AG08396 (cell line): ENCODE measurements around the gene PITPNC1.
"Not testable (repeated sequence)": the region's sequence is repeated elsewhere in the genome, so short reads cannot be mapped to it uniquely, and the experiment has no call there.

ENCODE experiments used
- DNase-seq: peaks from one replicate; pipeline ENCODE4 v3.0.0; 2012; ENCODE audit warnings: low spot score, mixed read lengths

The PITPNC1 gene

DNA sequence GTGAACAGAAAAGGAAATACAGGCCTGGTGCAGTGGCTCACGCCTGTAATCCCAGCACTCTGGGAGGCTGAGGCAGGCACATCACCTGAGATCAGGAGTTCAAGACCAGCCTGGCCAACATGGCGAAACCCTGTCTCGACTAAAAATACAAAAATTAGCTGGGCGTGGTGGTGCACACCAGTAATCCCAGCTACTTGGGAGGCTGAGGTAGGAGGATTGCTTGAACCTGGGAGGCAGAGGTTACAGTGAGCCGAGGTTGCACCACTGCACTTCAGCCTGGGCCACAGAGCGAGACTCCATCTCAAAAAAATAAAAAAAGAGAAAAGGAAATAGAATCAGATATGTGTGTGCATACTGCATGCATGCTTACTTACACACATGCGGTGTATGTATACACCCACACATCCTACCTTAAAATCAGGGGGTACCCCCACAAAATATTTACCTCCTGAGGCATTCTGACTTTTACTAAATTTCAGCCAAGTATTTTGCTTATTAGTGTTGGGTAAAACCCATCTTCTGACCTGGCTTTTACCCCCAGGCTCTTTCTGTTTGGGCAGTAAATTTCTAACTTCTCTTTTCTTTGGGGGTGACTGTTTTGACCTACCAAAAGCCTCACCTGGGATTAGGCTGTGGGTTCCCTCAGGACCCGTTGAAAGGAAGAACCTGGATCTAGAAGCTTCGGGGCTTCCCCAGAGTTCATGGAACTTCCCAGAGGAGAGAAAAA, 201.8 kb downstream of the PITPNC1 start:
- DNase-seq = not testable (repeated sequence)

- DNase-seq = no peak
Measured at GRCh38 chr17:67582673-67583081, 205.6 kb downstream of the PITPNC1 start.

DNA sequence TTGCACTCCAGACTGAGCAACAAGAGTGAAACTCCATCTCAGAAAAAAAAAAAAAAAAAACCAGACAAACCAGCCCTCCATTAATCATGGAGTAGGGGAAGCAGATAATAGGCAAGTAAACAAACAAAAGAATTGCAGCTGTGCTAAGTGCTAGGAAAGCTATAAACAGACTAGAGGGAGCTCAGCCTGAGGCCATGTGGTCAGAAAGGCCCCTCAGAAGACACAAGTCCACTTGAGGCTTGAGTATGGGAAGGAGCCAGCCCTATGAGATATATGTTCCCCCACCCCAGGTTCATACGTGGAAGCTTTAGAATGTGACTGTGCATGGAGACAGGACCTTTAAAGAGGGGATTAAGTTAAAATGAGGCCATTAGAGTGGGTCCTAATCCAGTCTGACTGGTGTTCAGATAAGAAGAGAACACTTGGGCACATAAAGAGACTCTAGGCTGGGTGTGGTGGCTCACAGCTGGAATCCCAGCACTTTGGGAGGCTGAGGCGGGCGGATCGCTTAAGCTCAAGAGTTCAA, 208.1 kb downstream of the PITPNC1 start:
- DNase-seq = no peak

DNA sequence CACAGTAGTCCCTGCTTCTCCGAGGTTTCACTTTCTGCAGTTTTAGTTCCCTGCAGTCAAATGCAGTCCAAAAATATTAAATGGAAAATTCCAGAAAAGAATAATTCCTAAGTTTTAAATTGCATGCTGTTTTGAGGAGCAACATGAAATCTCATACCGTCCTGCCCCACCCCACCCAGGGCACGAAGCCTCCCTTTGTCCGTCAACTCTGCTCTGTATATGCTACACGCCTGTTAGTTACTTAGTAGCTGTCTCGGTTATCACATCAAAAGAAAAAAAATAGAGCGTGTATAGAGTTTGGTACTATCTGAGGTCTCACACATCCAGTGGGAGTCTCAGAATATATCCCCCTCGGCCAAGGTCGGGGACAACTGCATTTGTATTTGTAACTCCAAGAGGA, 211.2 kb downstream of the PITPNC1 start:
- DNase-seq = no peak

DNA sequence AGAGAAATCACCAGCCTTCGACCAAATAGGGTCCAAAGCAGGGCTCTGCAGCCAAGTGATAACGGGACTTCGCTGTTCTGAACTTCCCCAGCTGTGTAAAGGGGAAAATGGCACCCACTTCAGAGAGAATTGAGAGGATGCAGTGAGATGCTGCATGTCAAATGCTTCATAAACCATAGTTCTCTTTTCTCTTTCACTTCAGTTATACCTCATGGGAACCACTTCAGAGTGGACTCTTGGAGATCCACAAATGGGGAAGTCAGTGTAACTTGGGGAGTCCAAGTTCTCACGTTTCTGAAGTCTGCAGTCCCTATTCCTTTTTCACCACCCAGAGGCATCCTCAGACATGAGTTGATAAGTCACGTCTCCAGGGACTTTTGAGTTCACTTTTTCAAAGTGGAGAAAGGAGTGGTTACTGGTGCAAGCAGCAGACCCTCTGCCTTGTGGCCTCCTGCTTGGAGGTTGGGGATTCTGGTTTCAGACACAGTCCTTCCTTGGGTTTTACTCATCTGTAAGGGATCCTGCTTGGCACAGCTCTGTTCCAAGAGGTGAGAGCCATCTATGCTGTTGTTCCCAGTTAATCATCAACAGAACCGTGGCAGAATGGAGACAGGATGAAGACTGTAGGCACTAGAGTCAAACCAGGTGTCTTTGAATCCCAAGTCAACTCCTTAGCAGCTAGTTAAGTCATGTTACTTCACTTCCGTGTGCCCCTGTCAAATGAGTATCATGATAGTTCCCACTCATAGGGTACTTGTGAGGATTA, 217.2 kb downstream of the PITPNC1 start:
- no peak for DNase-seq

GRCh38 chr17:67600408-67600807, 223.3 kb downstream of the PITPNC1 start:
- no peak for DNase-seq

DNA sequence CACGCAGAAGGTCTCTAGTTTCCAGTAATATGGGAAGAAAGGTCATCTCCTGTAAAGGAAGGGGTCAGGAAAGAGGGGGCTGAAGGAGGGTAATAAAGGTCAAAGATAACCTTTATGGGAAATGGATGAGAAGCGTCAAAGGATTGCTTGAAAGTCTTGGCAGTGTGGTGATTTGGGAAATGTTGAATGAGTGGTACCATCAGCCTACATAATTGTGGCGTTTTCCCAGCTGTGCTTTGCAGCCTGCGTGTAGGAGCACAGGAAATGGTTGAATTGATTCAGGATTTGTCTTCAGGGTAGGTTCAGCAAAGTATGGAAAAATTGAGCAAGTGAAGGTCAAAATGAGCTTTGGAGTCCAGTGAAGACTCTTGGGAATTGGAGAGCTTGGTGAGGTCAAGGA, 224.8 kb downstream of the PITPNC1 start:
- DNase-seq = no peak

DNA sequence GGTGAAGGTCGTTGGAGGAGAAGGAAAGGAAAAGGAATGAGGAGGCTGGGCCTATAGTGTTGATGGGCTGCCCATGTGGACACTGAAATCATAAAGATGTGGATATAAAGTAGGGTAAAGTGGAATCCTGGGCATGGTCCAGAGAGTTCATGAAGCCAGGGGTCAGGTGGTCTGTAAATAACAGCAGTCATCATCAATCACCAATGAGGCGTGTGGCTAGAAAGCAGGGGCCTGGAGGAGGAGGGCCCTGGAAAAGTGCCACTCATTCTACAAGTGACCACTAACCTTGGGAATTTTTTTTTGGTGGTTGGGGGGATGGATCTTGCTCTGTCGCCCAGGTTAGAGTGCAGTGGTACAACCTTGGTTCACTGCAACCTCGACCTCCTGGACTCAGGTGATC, 225.4 kb downstream of the PITPNC1 start:
- DNase-seq = no peak

DNA sequence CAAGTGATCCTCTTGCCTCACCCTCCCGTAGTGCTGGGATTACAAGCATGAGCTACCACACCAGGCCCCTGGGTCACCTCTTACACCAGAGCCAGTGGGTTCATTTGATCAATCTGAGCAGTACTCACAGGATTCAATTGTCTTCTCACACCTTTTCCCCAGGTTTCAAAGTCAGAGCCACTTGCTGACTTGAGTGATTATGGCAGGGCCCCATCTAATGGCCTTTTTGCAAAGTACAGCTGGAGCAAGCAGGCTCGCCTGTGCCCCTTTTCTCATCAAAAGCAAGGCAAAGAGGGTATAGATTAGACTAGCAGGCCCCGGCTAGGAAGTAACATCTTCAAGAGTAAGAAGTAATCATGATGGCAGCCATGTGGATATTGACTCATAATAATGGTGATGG, 225.9 kb downstream of the PITPNC1 start:
- peak; percentile 44 for DNase-seq

- DNase-seq = no peak
Measured at GRCh38 chr17:67605256-67605912, 228.3 kb downstream of the PITPNC1 start.

DNA sequence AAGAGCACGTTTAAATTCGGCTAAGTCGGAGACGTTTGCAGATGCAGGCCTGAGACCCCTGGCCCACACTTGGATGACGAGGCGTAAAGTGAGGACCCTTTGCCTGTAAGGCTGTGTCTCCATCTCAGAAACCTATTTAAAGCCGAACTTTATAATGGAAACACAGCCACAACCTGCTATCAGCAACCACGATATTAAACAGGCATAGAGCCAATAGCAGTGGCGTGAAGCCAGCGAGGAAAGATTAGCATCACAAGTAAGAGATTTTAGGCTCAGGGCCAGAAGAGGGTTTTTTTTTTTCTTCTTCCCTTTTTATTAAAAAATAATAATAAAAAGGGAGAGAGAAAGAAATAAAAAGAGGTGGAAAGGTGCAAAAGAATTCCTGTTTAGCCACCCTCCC, 229.4 kb downstream of the PITPNC1 start:
- no peak for DNase-seq

DNA sequence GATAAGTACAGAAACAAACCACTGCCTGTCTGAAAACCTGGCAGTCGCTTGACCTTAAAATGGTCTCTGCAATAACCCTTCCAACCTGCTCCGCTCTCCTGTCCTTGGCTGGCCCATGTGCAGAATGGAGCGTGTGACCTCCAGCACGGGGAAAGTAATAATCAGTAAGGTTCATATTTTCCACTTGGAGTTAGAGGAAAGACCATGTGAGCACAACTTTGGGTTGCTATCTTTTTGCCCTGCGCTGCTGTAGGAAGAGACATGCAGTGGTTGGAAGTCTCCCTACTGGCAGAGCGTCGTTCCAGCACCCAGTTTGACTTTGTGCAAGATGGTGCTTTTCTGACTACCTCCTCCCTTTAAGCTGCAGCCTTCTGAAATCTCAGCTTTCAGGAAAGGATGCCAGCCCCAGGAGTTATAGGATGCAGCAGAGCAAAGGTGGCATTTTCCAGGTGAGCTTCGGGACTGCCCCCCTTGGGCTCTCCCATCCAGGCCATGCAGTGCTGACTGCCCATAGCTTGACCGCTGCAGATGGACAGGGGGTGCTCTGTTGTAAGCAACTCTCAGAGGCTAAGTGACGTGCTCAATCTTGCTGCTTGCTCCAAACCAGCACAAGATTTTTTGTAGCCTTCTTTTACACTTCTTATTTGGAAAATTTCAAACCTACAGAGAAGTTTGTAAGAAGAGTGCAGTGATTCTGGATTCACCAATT, 230.0 kb downstream of the PITPNC1 start:
- no peak for DNase-seq

DNA sequence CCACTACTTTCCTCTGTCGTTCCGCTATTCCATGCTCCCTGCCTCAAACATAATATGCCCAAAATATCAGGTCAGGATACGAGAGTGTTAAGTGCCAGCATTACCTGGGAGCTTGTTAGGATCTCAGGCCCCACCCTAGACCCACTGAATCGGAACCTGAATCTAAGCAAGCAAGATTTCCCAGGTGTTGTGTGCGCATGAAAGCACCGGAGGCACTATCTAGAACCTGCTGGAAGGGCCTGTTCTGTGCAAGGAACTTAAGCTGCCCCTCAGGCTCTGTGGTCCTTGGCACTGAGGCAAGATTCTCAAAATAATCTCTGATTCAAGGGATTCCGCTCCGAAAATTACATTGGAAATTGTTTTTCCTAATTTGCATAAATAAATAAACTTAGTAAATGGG, 233.0 kb downstream of the PITPNC1 start:
- DNase-seq = no peak

- DNase-seq = no peak
Measured at GRCh38 chr17:67613961-67614360, 236.9 kb downstream of the PITPNC1 start.

DNA sequence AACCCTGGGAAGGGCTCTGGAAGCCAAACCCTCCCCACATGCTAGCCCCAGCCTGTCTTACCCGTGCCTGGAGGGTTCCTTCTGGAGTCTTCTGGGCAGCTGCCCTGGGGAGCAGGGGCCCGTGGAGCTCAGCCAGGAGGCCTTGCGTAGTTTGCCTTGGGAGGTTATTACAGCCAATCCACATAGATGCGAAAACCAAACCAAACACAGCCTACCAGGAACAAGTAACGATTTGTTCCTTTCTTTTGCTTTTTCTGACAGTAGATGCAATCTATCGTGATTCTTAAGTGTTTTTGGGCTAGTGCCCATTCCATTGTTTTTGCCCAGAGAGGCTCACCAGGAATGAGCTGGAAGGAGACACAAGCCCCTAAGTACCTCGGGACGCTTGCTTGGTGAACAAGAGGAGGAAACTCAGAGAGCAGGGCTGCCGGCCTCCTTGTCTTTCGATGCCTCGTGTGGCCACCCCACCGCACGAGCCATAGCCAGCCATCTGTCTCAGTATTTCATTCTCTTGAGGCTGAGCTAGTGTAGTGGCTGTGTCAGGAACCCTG, 238.0 kb downstream of the PITPNC1 start:
- no peak for DNase-seq

DNA sequence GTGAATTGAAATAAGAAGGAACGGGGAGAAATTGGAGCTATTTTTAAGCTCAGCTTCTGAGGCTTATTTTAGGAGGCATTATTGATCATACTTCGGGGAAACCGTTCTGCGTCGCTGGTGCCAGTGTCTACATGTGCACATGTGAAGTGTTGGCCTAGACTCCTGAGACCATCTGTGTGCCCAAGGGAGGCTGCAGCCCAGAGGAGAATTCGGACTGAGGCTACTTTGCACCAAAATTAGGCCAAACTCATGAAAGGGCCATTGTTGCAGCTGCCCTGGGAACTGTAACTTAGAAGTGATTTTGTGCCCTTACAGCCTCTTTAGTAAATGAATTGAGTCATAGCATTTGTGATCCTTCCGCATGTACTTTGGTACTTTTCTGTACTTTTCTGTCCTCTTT, 238.7 kb downstream of the PITPNC1 start:
- DNase-seq = no peak

DNA sequence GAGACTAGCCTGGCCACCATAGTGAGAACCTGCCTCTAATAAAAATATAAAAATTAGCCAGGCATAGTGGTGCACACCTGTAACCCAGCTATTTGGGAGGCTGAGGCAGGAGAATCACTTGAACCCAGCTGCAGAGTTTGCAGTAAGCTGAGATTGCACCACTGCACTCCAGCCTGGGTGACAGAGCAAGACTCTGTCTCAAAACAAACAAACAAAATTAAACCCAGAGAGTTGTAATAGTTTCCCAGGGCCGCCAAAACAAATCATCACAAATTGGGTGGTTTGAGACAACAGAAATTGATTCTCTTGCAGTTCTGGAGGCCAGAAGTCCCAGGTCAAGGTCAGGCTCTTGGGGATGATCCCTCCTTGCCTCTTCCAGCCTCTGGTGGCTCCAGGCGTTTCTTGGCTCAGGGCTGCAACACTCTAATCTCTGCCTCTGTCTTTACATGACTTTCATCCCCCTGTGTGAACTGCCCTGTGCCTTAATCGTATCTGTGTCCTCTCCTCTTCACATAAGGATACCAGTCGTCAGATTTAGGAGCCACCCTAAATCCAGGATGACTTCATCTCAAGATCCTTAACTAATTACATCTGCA, 240.3 kb downstream of the PITPNC1 start:
- DNase-seq = no peak

DNA sequence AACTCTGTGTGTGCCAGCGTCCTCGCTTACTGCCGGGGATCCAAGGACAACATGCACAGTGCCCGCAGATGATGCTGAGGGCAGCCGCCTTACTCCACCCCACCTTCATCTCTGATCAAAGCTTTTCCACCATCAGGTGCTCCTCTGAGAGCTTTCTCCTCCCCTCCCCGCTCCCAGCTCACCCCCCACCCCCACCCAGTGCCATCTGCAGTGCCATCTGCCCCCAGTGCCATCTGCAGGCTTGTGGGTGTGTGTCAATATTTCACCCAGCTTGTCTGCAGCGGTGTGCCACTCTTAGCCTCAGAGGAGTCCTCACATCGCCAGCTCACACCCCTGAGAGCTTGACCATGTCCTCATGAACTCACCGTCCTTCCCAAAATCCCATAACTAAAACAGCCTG, 242.5 kb downstream of the PITPNC1 start:
- DNase-seq = no peak

DNA sequence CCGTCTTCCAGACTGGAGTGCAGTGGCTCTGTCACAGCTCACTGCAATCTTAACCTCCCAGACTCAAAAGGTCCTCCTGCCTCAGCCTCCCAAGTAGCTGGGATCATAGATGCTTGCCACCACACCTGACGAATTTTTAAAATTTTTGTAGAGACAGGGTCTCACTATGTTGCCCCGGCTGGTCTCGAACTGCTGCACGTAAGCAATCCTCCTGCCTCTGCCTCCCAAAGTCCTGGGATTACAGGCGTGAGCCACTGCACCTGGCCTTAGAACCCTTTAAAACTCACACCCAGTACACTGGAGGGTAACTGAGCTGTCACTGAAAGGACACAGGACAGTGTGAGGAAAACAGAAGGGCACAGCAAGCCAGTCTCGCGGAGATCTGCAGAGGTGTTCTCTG, 243.0 kb downstream of the PITPNC1 start:
- DNase-seq = no peak

- DNase-seq = no peak
Measured at GRCh38 chr17:67620636-67621035, 243.6 kb downstream of the PITPNC1 start.

GRCh38 chr17:67623767-67624166, 246.7 kb downstream of the PITPNC1 start:
- no peak for DNase-seq
